ENCODE measurements around the gene MCEMP1.
A peak's percentile ranks its signal among the peaks of the same experiment; 100 is the strongest.

The MCEMP1 gene, protein sequence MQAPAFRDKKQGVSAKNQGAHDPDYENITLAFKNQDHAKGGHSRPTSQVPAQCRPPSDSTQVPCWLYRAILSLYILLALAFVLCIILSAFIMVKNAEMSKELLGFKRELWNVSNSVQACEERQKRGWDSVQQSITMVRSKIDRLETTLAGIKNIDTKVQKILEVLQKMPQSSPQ

DNA sequence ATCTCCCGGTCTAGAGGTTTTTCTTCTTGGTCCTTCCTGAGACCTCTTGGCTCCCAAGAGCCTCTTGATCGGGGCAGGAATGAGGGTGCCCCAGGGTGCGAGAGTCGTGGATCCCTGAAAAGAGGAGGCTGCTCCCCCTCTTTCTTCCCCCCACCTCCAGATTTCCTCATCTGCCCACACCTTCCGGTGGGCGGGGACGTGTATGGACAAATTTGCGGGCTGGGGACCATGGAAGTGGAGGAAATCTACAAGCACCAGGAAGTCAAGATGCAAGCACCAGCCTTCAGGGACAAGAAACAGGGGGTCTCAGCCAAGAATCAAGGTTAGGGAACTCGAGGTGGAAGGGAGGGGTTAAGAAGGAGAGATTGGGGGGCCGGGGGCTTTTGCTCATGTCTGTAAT lies at the start of gene MCEMP1:
Gene MCEMP1, plus strand, starts transcription at position 237 of the 400 bp plus-strand sequence. Its CDS starts 31 bp downstream, at position 268.
- TF ChIP-seq, protein P1, sequence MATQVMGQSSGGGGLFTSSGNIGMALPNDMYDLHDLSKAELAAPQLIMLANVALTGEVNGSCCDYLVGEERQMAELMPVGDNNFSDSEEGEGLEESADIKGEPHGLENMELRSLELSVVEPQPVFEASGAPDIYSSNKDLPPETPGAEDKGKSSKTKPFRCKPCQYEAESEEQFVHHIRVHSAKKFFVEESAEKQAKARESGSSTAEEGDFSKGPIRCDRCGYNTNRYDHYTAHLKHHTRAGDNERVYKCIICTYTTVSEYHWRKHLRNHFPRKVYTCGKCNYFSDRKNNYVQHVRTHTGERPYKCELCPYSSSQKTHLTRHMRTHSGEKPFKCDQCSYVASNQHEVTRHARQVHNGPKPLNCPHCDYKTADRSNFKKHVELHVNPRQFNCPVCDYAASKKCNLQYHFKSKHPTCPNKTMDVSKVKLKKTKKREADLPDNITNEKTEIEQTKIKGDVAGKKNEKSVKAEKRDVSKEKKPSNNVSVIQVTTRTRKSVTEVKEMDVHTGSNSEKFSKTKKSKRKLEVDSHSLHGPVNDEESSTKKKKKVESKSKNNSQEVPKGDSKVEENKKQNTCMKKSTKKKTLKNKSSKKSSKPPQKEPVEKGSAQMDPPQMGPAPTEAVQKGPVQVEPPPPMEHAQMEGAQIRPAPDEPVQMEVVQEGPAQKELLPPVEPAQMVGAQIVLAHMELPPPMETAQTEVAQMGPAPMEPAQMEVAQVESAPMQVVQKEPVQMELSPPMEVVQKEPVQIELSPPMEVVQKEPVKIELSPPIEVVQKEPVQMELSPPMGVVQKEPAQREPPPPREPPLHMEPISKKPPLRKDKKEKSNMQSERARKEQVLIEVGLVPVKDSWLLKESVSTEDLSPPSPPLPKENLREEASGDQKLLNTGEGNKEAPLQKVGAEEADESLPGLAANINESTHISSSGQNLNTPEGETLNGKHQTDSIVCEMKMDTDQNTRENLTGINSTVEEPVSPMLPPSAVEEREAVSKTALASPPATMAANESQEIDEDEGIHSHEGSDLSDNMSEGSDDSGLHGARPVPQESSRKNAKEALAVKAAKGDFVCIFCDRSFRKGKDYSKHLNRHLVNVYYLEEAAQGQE (IDR thresholded peaks at IDR 0.05; ENCODE audit: low read depth) = no peak
- TF ChIP-seq, protein P2, sequence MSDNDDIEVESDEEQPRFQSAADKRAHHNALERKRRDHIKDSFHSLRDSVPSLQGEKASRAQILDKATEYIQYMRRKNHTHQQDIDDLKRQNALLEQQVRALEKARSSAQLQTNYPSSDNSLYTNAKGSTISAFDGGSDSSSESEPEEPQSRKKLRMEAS (IDR thresholded peaks at IDR 0.05) = no peak
- TF ChIP-seq TAF1 (IDR thresholded peaks at IDR 0.05; ENCODE audit: low read depth) (no peak), EGR1 (IDR thresholded peaks at IDR 0.05) (no peak), CEBPB (IDR thresholded peaks at IDR 0.05) (no peak), YY1 (IDR thresholded peaks at IDR 0.05; ENCODE audit: low read depth) (no peak), RAD21 (IDR thresholded peaks at IDR 0.05; ENCODE audit: low read depth) (no peak), ZBTB7A (IDR thresholded peaks at IDR 0.05; ENCODE audit: low read depth) (no peak), NFIC (IDR thresholded peaks at IDR 0.05) (no peak), FOXM1 (IDR thresholded peaks at IDR 0.05; ENCODE audit: borderline replicate concordance, low read depth) (no peak)
- TF ChIP-seq, protein P3, sequence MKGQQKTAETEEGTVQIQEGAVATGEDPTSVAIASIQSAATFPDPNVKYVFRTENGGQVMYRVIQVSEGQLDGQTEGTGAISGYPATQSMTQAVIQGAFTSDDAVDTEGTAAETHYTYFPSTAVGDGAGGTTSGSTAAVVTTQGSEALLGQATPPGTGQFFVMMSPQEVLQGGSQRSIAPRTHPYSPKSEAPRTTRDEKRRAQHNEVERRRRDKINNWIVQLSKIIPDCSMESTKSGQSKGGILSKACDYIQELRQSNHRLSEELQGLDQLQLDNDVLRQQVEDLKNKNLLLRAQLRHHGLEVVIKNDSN (IDR thresholded peaks at IDR 0.05) = no peak

DNA sequence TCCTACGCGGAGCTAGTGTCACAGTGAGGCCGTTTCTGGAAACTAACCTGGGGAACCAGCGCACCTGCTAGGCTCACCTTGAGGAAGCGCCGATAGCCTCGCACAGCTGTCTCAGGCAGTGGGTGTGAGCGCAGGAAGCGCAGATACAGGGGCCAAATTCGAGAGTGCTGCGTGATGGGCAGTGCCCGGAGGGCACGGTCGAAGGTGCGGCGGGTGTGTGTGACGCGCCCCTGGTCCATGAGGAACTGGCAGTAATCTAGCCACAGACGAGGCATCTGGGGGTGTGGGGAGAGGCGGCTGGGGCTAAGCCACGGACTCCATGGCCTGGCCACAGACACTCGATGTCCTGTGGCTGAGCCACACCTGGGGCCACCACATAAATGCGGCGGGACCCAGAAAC lies 49.7 kb upstream of the MCEMP1 start:
- no peak for TF ChIP-seq YY1 (IDR thresholded peaks at IDR 0.05; ENCODE audit: low read depth)
- TF ChIP-seq FOXM1 (IDR thresholded peaks at IDR 0.05; ENCODE audit: borderline replicate concordance, low read depth) = no peak
- TF ChIP-seq TEAD4 (IDR thresholded peaks at IDR 0.05) = no peak

DNA sequence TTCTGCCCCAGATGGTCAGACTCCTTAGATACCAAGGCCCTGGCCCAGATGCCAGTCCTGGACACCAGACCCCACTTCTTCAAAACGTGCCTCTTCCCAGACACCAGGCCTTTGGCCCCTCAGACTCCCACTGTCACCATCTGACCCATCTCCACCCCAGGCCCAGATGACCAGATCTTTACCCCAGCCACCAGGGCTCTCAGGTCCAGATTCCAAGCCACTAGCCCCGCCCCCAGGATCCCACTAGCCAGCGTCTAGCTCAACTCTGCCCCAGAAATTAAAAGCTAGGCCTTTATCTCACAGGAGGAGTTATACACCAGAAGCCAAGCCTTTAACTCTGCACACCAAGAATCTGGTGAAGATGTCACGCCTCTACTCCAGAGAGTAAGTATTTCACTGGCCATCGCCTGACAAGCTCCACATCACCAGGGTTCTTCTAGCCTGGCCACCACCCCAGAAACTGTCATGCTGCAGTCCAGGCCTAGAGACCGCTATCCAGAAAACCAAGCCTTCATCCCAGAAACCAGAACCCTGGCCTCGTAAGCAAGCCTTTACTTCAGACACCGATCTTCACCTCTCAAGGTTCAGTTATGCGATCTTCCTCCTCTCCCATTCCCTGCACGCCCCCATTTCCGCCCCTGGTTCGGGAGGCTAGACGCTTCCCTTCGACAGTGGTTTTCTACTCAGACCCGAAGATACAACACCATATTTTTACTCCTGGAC lies 48.1 kb upstream of the MCEMP1 start:
- no peak for TF ChIP-seq FOXM1 (IDR thresholded peaks at IDR 0.05; ENCODE audit: borderline replicate concordance, low read depth)
- no peak for TF ChIP-seq YY1 (IDR thresholded peaks at IDR 0.05; ENCODE audit: low read depth)
- TF ChIP-seq TEAD4 (IDR thresholded peaks at IDR 0.05) = no peak
- no peak for TF ChIP-seq TCF12 (IDR thresholded peaks at IDR 0.05; ENCODE audit: low read depth)
- no peak for TF ChIP-seq RAD21 (IDR thresholded peaks at IDR 0.05; ENCODE audit: low read depth)
- TF ChIP-seq, protein P3 (IDR thresholded peaks at IDR 0.05) = no peak
- TF ChIP-seq TAF1 (IDR thresholded peaks at IDR 0.05; ENCODE audit: low read depth) = no peak
- TF ChIP-seq EP300 (IDR thresholded peaks at IDR 0.05; ENCODE audit: borderline replicate concordance) = no peak
- TF ChIP-seq ZBTB7A (IDR thresholded peaks at IDR 0.05; ENCODE audit: low read depth) = no peak
- no peak for TF ChIP-seq CREB1 (IDR thresholded peaks at IDR 0.05; ENCODE audit: low read depth)
- TF ChIP-seq, protein P2 (IDR thresholded peaks at IDR 0.05) = no peak
- no peak for TF ChIP-seq NFIC (IDR thresholded peaks at IDR 0.05)
- TF ChIP-seq, protein P1 (IDR thresholded peaks at IDR 0.05; ENCODE audit: low read depth) = no peak
- TF ChIP-seq EGR1 (IDR thresholded peaks at IDR 0.05) = no peak
- no peak for TF ChIP-seq CEBPB (IDR thresholded peaks at IDR 0.05)

DNA sequence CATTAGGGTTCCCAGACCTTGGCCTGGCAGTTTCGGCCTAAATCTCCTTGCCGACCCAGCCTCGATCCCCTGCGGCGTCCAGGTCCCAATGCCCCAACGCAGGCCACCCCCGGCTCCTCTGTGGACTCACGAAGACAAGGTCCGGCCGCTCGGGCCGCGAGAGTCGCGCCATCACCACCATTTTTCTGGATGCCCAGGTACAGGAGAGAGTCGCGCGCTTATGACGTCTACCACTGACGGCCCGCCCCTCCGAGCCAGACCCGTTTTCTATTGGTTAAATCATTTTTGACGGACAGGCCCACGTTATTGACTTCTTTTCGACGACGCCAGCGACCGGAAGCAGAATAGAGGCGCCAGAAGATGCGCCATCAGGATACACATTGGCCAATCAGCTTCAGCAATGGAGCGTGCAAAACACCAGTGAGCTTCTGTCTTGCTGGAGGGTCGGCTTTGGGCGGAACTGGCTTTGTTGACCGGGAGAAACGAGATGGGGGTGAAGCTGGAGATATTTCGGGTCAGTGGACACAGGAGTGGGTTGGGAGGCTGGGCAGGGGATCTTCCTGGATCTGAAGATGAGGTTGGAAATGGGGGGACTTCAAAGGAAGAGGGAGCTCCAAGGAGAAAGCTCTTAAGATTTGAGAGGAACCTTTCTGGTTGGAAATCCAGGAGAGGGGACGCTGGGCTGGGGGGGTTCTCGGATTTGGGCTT lies 47.4 kb upstream of the MCEMP1 start, which contains the start of the genes PET100 and XAB2:
Gene PET100, plus strand, starts transcription at position 447 of the 708 bp plus-strand sequence. Its CDS starts 41 bp downstream, at position 488.
Gene XAB2, minus strand, starts transcription at position 199 of the 708 bp plus-strand sequence. Its CDS starts 18 bp downstream, at position 181.
- no peak for TF ChIP-seq TEAD4 (IDR thresholded peaks at IDR 0.05)
- no peak for TF ChIP-seq EP300 (IDR thresholded peaks at IDR 0.05; ENCODE audit: borderline replicate concordance)
- TF ChIP-seq, protein P2 (IDR thresholded peaks at IDR 0.05) = peak; percentile 68
- no peak for TF ChIP-seq ZBTB7A (IDR thresholded peaks at IDR 0.05; ENCODE audit: low read depth)
- no peak for TF ChIP-seq RAD21 (IDR thresholded peaks at IDR 0.05; ENCODE audit: low read depth)
- peak; percentile 26; the same call in 1 of the 2 replicates for TF ChIP-seq FOXM1 (IDR thresholded peaks at IDR 0.05; ENCODE audit: borderline replicate concordance, low read depth)
- TF ChIP-seq, protein P3 (IDR thresholded peaks at IDR 0.05) = peak; percentile 29; the same call in 1 of the 2 replicates
- peak; percentile 98 for TF ChIP-seq CREB1 (IDR thresholded peaks at IDR 0.05; ENCODE audit: low read depth)
- TF ChIP-seq TAF1 (IDR thresholded peaks at IDR 0.05; ENCODE audit: low read depth) = peak; percentile 64
- peak; percentile 92 for TF ChIP-seq YY1 (IDR thresholded peaks at IDR 0.05; ENCODE audit: low read depth)
- TF ChIP-seq NFIC (IDR thresholded peaks at IDR 0.05) = 0 out of 2 replicates have a peak, but pooled peaks have one; percentile 6
